Inflammatory macrophage (primary cell): ENCODE measurements around the gene ZBTB22.
"Not testable (repeated sequence)": the region's sequence is repeated elsewhere in the genome, so short reads cannot be mapped to it uniquely, and the experiment has no call there.

Experiments used
- DNase-seq, 2 donors: peaks; one replicate each; pipeline ENCODE4 v3.0.0-alpha.2; 2020 to 2022

ZBTB22 gene

DNA sequence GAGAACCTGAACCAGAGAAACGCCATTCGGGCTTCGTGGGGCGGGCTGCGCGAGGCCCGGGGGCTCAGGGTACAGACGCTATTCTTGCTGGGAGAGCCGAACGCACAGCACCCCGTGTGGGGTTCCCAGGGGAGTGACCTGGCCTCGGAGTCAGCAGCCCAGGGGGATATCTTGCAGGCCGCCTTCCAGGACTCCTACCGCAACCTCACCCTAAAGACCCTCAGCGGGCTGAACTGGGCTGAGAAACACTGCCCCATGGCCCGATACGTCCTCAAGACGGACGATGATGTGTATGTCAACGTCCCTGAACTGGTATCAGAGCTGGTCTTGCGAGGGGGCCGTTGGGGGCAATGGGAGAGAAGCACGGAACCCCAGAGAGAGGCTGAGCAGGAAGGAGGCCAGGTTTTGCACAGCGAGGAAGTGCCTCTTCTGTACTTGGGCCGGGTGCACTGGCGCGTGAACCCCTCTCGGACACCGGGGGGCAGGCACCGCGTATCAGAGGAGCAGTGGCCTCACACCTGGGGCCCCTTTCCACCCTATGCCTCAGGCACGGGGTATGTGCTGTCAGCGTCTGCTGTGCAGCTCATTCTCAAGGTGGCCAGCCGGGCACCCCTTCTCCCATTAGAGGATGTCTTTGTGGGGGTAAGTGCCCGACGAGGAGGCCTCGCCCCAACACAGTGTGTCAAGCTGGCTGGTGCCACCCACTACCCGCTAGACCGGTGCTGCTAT is 39.7 kb downstream of the ZBTB22 start:
- DNase-seq = no peak

- DNase-seq = peak; percentile 70 to 80
These were observed 40.5 kb downstream of the ZBTB22 start, which contains the start of gene B3GALT4 for GRCh38 chr6:33276864-33277662. Gene B3GALT4 (plus strand): TSS chr6:33277123. CDS start chr6:33277420, 297 bp downstream.

DNA sequence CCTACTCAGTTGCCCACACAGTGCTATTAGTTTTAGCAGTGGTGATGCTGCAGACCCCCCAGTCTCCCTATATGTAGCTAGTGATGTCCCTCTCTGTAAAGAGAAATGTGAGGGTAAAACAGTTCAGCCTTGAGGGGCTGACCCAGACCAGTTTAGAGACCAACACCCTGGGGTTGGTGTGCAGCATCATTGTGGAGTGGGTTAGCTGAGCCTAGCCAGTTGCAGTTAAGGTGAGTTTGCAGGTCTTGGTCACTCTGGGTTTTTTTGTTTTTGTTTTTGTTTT is 41.0 kb downstream of the ZBTB22 start:
- no peak for DNase-seq

GRCh38 chr6:33275795-33276580 is 41.6 kb downstream of the ZBTB22 start:
- DNase-seq = not testable (repeated sequence)

GRCh38 chr6:33273924-33274902 is 43.3 kb downstream of the ZBTB22 start:
- no peak for DNase-seq

DNA sequence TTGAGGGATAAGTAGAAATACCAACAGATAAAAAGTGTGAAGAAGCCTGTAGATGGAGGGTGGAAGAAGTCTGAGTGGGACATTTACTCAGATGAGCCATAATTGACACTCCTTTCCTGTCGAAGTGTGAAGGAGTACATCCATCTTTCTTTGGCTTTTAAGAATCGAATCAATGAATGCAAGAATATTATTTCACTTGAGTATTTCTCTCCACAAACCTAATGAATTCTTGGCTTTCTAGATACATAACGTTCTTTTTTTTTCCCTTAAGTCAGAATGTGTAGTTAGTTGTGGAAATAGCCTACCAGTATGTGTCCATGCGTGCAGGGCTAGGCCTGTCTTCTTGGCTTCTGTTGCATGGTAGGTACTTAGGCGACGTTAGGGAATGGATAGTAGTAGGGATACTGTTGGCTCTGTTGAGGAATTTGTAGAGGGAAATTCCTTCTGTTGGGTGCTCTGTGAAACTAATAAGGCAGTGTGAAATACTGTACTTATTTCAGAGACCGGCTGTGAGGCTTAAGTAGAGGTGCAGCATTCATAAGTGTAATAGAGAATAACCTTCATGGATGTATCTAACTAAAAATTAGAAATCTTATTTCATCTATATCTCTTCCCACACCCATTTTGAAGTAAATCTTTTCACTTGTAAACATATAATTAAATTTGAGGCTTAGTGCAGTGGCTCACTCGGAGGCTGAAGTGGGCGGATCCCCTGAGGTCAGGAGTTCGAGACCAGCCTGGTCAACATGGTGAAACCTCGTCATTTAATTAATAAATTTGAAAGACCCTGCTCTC is 44.2 kb downstream of the ZBTB22 start:
- no peak for DNase-seq

DNA sequence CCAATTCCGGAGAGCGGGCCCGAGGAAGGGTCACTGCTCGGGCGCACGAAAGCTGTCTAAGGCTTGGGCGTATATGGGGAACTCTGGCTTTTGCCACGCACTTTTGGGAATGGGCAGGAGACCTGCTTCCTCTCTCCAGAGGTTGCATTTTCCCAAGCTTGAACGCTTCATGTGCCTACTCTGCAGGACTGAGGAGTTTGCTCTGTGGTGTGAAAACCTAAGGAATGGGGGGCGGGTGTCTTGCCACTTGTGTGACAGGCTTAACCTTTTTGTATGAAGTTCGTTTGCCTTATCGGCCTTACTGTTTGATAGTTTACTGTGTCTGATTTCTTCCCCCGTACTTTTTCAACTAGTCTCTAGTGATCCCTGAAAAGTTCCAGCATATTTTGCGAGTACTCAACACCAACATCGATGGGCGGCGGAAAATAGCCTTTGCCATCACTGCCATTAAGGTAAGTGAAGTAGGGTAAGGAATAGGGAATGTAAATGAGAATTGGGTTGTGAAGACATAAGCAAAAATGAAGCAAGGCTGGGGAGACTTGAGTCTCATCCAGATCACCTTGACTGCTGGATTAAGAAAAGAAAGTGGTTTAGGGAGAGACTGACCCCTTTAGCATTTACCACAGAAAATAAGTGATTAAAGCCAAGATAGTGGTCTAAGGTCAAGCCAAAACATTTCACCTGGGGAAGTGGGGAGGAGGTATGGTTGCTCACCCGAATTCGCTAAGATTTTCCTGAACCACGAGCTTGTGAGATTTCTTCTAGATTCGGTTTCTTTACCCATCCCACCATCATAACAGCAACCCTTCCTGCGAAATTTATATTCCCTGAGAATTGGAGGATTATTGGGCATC is 45.0 kb downstream of the ZBTB22 start:
- DNase-seq = no peak

DNA sequence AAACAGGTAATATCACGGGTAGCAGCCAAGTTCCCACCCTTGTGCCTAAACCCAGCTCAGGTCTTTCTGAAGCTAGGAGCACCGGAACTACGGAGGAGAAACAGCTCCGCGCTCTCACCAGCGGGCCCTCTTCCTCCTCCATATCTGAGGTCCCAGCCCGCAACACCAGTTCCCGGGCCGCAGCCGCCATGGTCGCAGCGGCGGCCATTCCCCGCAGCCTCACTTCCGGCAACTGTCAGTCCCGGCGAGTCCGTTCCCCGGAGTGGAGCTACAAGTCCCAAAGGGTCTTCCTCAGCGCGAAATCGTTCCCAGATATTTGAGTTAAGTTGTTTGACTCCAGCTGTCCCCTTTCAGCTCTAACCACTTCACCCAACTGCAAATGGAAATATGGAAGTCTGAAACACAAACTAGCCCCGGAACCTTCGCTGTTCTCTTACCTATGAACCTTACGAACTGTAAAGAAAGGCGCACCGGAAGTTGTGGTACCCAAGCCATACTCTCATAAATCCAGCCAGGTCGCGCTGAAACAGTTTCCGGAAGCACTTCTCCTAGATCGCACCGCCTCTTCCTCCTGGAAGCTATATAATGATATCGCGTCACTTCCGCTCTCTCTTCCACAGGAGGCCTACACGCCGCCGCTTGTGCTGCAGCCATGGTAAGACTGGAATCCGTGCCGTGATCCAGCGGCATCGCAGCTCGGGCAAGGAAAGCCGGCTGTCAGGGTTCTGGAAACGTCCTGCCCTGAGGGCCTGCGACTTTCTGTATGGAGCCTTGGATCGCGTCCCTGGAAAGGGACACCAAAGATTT is 45.9 kb downstream of the ZBTB22 start, which contains the start of the genes RPS18 and VPS52:
RPS18 (plus strand) TSS at position 608 of the 807 bp plus-strand sequence; CDS start at position 653, 45 bp downstream.
VPS52 (minus strand) TSS at position 409 of the 807 bp plus-strand sequence; CDS start at position 208, 201 bp downstream.
- peak; percentile 99 for DNase-seq

- DNase-seq = no peak
These were observed 46.5 kb downstream of the ZBTB22 start for GRCh38 chr6:33271117-33271467.
